SK-N-SH (cell line): ENCODE data around the gene CCDC57. TPM values are rescaled to one million over a fixed set of nuclear protein-coding genes. Genes with fewer than 3 reads are reported as not detected.

Experiments used
- CTCF ChIA-PET: fragments of 300-600, 350-600 bp; formaldehyde crosslinking; extraction: SDS; loops from one replicate; lab custom pipeline; 2021; lab: Yijun Ruan, JAX
- POLR2A ChIA-PET: fragments of 350-600 bp; sonication (Branson Sonifier 250); formaldehyde crosslinking; extraction: SDS; loops from one replicate; lab custom pipeline; 2020; ENCODE audit warnings: antibody characterized with exemption, inconsistent platforms; lab: Yijun Ruan, JAX
- DNase-seq: peaks from one replicate; pipeline ENCODE4 v3.0.0; 2012
- H2AFZ ChIP-seq: fragments of 200-600 bp; sonication (generic); 2 replicates; pipeline ENCODE4 v1.8.1; 2016; ENCODE audit warnings: antibody characterized with exemption, mild to moderate bottlenecking, low read depth
- H3F3A ChIP-seq: fragments of 200-600 bp; sonication (generic); replicated peaks from 2 replicates; pipeline ENCODE3; 2016; ENCODE audit warnings: antibody characterized with exemption, mild to moderate bottlenecking; ENCODE audit not compliant: insufficient read depth
- H3K27ac ChIP-seq, 2 experiments: fragments of 200-500 bp in 1 of 2; fragments of 200-600 bp in 1 of 2; sonication (Bioruptor generic) in 1 of 2; sonication (generic), shearing (Covaris generic) in 1 of 2; 2 replicates each; pipeline versions ENCODE4 v1.5.1 to v1.6.1; 2014 to 2016; ENCODE audit warnings: low read depth in 2 of 2, inconsistent platforms in 1 of 2, low read length in 1 of 2, mild to moderate bottlenecking in 1 of 2, mixed read lengths in 1 of 2
- H3K27me3 ChIP-seq: fragments of 200-600 bp; sonication (generic), shearing (Covaris generic); 2 replicates; pipeline ENCODE4 v1.6.1; 2016; ENCODE audit warnings: mixed run types; ENCODE audit not compliant: insufficient read depth
- H3K36me3 ChIP-seq, 2 experiments: fragments of 200-500 bp in 1 of 2; fragments of 200-600 bp in 1 of 2; sonication (Bioruptor generic) in 1 of 2; sonication (generic) in 1 of 2; replicated peaks in 1 of 2; 2 replicates each; pipeline versions ENCODE3 to v1.5.1; 2014 to 2016; ENCODE audit warnings: low read length in 1 of 2, mild to moderate bottlenecking in 1 of 2; ENCODE audit not compliant: insufficient read depth in 2 of 2, control insufficient read depth in 1 of 2
- H3K4me1 ChIP-seq, 2 experiments: fragments of 200-500 bp in 1 of 2; fragments of 200-600 bp in 1 of 2; sonication (Bioruptor generic) in 1 of 2; sonication (generic), shearing (Covaris generic) in 1 of 2; 2 replicates each; pipeline versions ENCODE4 v1.5.1 to v1.6.1; 2014 to 2016; ENCODE audit warnings: low read depth in 1 of 2, low read length in 1 of 2, mixed run types in 1 of 2; ENCODE audit not compliant: insufficient read depth in 2 of 2, control insufficient read depth in 1 of 2
- H3K4me2 ChIP-seq: fragments of 200-600 bp; sonication (generic), shearing (Covaris generic); 2 replicates; pipeline ENCODE4 v1.6.1; 2017; ENCODE audit warnings: mixed run types
- H3K4me3 ChIP-seq, 2 experiments: fragments of 200-500 bp in 1 of 2; fragments of 200-600 bp in 1 of 2; sonication (Bioruptor generic) in 1 of 2; sonication (generic), shearing (Covaris generic) in 1 of 2; 2 replicates each; pipeline versions ENCODE4 v1.5.1 to v1.8.1; 2014 to 2016; ENCODE audit warnings: low read depth in 2 of 2, inconsistent platforms in 1 of 2, low read length in 1 of 2, mild to moderate bottlenecking in 1 of 2, mixed read lengths in 1 of 2, moderate library complexity in 1 of 2
- H3K79me2 ChIP-seq: fragments of 200-600 bp; sonication (generic); 2 replicates; pipeline ENCODE4 v1.8.1; 2017; ENCODE audit warnings: mild to moderate bottlenecking; ENCODE audit not compliant: insufficient read depth
- H3K9ac ChIP-seq: fragments of 200-600 bp; sonication (generic); 2 replicates; pipeline ENCODE4 v1.6.1; 2017; ENCODE audit warnings: mixed run types
- H3K9me2 ChIP-seq: fragments of 200-600 bp; sonication (generic); 2 replicates; pipeline ENCODE4 v1.6.1; 2017; ENCODE audit warnings: mixed run types
- H3K9me3 ChIP-seq: fragments of 200-600 bp; sonication (generic); 2 replicates; pipeline ENCODE4 v1.6.1; 2017; ENCODE audit warnings: mixed run types, mild to moderate bottlenecking, moderate library complexity
- H4K20me1 ChIP-seq: fragments of 200-600 bp; sonication (generic); 2 replicates; pipeline ENCODE4 v1.6.1; 2017; ENCODE audit warnings: mild to moderate bottlenecking, mixed run types; ENCODE audit not compliant: insufficient read depth
- CHD2 ChIP-seq: fragments of 150-350 bp; IDR thresholded peaks from 2 replicates; pipeline ENCODE4 v1.6.1; 2018; ENCODE audit warnings: low read length; ENCODE audit not compliant: partially characterized antibody
- CTCF ChIP-seq: fragments of 200-600 bp; sonication (generic); IDR thresholded peaks from 2 replicates; pipeline ENCODE4 v1.6.1; 2017; ENCODE audit warnings: antibody characterized with exemption, mild to moderate bottlenecking, moderate library complexity
- EP300 ChIP-seq, 2 experiments: IDR thresholded peaks; 2 replicates each; pipeline versions ENCODE4 v1.4.0 to v1.6.1; 2012; ENCODE audit warnings: borderline replicate concordance in 1 of 2, low read depth in 1 of 2, low read length in 1 of 2
- FOSL2 ChIP-seq: IDR thresholded peaks from 2 replicates; pipeline ENCODE4 v1.4.0; 2012; ENCODE audit warnings: low read depth, mild to moderate bottlenecking, moderate library complexity, borderline replicate concordance
- JUND ChIP-seq: IDR thresholded peaks from 2 replicates; pipeline ENCODE4 v1.4.0; 2012
- NFIC ChIP-seq: IDR thresholded peaks from 2 replicates; pipeline ENCODE4 v1.4.0; 2012; ENCODE audit warnings: borderline replicate concordance
- RCOR1 ChIP-seq: fragments of 150-350 bp; IDR thresholded peaks from 2 replicates; pipeline ENCODE4 v1.6.1; 2017; ENCODE audit warnings: antibody characterized with exemption, low read length
- RFX5 ChIP-seq: IDR thresholded peaks from 2 replicates; pipeline ENCODE4 v1.6.1; 2012; ENCODE audit warnings: mild to moderate bottlenecking, improper control_type of control experiment, low read length
- SIN3A ChIP-seq: IDR thresholded peaks from 2 replicates; pipeline ENCODE4 v1.6.1; 2012; ENCODE audit warnings: low read depth, mild to moderate bottlenecking, low read length, moderate library complexity, borderline replicate concordance
- SMC3 ChIP-seq: IDR thresholded peaks from 2 replicates; pipeline ENCODE4 v1.6.1; 2012; ENCODE audit warnings: low read depth, low read length, improper control_type of control experiment
- TEAD4 ChIP-seq: IDR thresholded peaks from 2 replicates; pipeline ENCODE4 v1.4.0; 2012; ENCODE audit warnings: mild to moderate bottlenecking, borderline replicate concordance; ENCODE audit not compliant: insufficient read depth
- YY1 ChIP-seq: IDR thresholded peaks from 2 replicates; pipeline ENCODE4 v1.4.0; 2012; ENCODE audit warnings: low read depth, mild to moderate bottlenecking
- WGBS: methylation state at CpG from one replicate; pipeline ENCODE4 v1.1.6; 2017; ENCODE audit warnings: low lambda C conversion rate; 5-methylcytosine and 5-hydroxymethylcytosine counted together
- polyA plus RNA-seq, 3 experiments: library from polyadenylated mRNA; depleted of rRNA; stranded (reverse); fragments of >200 nt; gene quantifications; 2 replicates each; pipeline ENCODE4 v1.2.3, GENCODE V29; 2012
- TF ChIP-seq, protein P1 (sequence below): IDR thresholded peaks from 2 replicates; pipeline ENCODE4 v1.4.0; 2012; ENCODE audit warnings: low read depth, borderline replicate concordance

Gene CCDC57
- polyA plus RNA-seq, 1 of the 3 experiments (the other 2 are of a cell fraction): 68.6 TPM

DNA sequence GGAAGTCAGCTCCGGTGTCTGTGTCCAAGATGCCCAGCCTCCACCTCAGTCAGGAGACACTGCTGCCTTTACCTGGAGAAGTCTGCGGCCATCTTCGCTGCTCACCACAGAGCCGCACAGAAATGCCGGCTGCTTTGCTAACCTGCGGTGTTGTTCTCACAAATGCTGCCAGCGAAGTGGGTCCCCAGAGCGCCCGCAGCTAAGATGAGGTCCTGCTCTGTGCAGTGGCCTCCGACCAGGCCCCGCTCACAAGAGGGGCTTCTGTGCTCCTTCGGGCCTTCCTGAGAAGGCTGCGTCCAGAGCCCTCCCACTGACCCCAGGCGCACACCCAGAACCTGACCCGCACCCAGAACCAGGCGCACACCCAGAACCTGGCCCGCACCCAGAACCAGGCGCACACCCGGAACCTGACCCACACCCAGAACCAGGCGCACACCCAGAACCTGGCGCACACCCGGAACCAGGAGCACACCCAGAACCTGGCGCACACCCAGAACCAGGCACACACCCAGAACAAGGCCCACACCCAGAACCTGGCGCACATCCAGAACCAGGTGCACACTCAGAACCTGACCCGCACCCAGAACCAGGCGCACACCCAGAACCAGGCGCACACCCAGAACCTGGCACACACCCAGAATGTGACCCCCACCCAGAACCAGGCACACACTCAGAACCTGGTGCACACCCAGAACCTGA lies 63.1 kb downstream of the CCDC57 start (continued):
- TF ChIP-seq RFX5 (no peak), FOSL2 (no peak)

DNA sequence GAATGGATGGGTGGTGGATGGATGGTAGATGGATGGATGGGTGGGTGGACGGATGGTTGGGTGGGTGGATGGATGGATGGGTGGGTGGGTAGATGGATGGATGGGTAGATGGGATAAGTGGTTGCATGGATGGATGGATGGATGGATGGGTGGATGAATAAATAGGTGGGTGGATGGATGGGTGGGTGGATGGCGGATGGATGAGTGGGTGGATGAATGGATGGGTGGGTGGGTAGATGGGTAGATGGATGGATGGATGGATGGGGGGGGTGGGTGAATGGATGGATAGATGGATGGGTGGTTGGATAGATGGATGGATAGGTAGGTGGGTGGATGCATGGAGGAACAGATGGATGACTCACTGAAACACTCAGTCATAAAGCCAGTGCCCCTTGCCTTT lies 63.6 kb downstream of the CCDC57 start:
- Histone ChIP-seq H4K20me1 (no peaks in the 10 kb centered on the region), H3K27me3 (no peaks in the 10 kb centered on the region), H3K9me3 (no peaks in the 10 kb centered on the region), H3K27ac (no peak overlapping the region), H2AFZ (no peak overlapping the region), H3K9me2 (no peaks in the 10 kb centered on the region), H3K36me3 (peaks cover 5 to 6% of the 10 kb centered on the region in 2 experiments), H3K4me1 (no peaks in the 10 kb centered on the region), H3K9ac (no peak overlapping the region), H3F3A (peaks cover 13% of the 10 kb centered on the region)
- CTCF ChIA-PET: interaction anchor here (1.0 kb wide), 1 partner anchor 119 kb away, joined by 3 read pairs; no protein-coding TSS in a partner anchor
- POLR2A ChIA-PET: no interaction called here
- TF ChIP-seq JUND (no peak), FOSL2 (no peak), YY1 (no peak), SIN3A (no peak), NFIC (no peak), EP300 (IDR thresholded peaks at IDR 0.05; ENCODE audit: borderline replicate concordance in 1 of 2, low read depth in 1 of 2, low read length in 1 of 2) (no peak), TEAD4 (no peak), CHD2 (no peak), RCOR1 (no peak), SMC3 (no peak), CTCF (no peak)
- TF ChIP-seq, protein P1, sequence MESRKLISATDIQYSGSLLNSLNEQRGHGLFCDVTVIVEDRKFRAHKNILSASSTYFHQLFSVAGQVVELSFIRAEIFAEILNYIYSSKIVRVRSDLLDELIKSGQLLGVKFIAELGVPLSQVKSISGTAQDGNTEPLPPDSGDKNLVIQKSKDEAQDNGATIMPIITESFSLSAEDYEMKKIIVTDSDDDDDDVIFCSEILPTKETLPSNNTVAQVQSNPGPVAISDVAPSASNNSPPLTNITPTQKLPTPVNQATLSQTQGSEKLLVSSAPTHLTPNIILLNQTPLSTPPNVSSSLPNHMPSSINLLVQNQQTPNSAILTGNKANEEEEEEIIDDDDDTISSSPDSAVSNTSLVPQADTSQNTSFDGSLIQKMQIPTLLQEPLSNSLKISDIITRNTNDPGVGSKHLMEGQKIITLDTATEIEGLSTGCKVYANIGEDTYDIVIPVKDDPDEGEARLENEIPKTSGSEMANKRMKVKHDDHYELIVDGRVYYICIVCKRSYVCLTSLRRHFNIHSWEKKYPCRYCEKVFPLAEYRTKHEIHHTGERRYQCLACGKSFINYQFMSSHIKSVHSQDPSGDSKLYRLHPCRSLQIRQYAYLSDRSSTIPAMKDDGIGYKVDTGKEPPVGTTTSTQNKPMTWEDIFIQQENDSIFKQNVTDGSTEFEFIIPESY: no peak
- TF ChIP-seq, all 33 proteins: peak for 0
- H3K4me2 ChIP-seq: no peak overlapping the region
- H3K79me2 ChIP-seq: no peaks in the 10 kb centered on the region
- no peak overlapping the region for H3K4me3 ChIP-seq
- no peak for DNase-seq
- 94% methylated on average over 2 of the region's 2 CpGs for WGBS
